Measurements from ENCODE around the gene ROR1. TPM values are rescaled to one million over a fixed set of nuclear protein-coding genes. Genes with fewer than 3 reads are reported as not detected.
A peak's percentile ranks its signal among the peaks of the same experiment; 100 is the strongest.

Gene ROR1
- total RNA-seq, 1 experiment from 2014 or later: 19.0 TPM

DNA sequence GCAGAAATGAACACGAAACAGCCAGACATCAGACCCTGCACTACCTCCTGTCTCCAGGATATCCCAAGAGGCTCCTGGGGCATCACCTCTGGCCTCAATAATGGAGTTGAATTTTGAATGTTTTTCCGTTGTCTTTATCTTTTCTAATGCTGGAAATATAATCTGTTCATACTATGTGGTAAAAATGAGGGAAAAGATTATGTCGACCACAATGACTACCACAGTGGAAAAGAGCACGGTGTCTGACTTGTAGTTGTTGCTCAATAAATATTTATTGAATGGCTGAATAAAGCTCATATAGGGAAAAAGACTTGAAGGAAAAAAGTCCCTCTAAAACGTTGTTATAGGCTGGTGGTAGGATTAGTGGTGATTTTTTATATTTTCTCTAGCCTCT is 44.6 kb upstream of the ROR1 start:
- H3K27me3 ChIP-seq (ENCODE audit: insufficient read depth, low read depth): no peaks in the 10 kb centered on the region
- H3K9me2 ChIP-seq (ENCODE audit: insufficient read depth): no peaks in the 10 kb centered on the region
- H3F3A ChIP-seq (ENCODE audit: insufficient read depth, low read depth): peaks cover 27% of the 10 kb centered on the region; the same call in 1 of the 2 replicates
- H2AFZ ChIP-seq: no peak overlapping the region
- intact Hi-C loops (cut with micrococcal nuclease; ENCODE audit: unreplicated experiment): no loop called here
- BruUV-seq (replicated peaks): no TSS peak
- ChIA-PET CTCF (no interaction called here), POLR2A (ENCODE audit: unreplicated experiment) (interaction anchor here (0.7 kb wide), 1 partner anchor 54 kb away, joined by 6 read pairs; no protein-coding TSS in a partner anchor)
- peaks cover 27% of the 10 kb centered on the region for H3K4me1 ChIP-seq (replicated peaks; ENCODE audit: insufficient read depth)
- no peak for DNase-seq
- no peaks in the 10 kb centered on the region for H3K9me3 ChIP-seq (ENCODE audit: insufficient read depth, low read depth)
- no peaks in the 10 kb centered on the region for H3K79me2 ChIP-seq (ENCODE audit: low read depth)
- TF ChIP-seq EZH2 (IDR thresholded peaks at IDR 0.05; ENCODE audit: low read depth): no peak
- TF ChIP-seq, protein P1, sequence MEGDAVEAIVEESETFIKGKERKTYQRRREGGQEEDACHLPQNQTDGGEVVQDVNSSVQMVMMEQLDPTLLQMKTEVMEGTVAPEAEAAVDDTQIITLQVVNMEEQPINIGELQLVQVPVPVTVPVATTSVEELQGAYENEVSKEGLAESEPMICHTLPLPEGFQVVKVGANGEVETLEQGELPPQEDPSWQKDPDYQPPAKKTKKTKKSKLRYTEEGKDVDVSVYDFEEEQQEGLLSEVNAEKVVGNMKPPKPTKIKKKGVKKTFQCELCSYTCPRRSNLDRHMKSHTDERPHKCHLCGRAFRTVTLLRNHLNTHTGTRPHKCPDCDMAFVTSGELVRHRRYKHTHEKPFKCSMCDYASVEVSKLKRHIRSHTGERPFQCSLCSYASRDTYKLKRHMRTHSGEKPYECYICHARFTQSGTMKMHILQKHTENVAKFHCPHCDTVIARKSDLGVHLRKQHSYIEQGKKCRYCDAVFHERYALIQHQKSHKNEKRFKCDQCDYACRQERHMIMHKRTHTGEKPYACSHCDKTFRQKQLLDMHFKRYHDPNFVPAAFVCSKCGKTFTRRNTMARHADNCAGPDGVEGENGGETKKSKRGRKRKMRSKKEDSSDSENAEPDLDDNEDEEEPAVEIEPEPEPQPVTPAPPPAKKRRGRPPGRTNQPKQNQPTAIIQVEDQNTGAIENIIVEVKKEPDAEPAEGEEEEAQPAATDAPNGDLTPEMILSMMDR (conservative IDR thresholded peaks at IDR 0.05): no peak
- no peak overlapping the region for H3K4me3 ChIP-seq
- H3K4me2 ChIP-seq: no peak overlapping the region
- H3K27ac ChIP-seq: no peak overlapping the region
- H3K36me3 ChIP-seq (ENCODE audit: low read depth): no peaks in the 10 kb centered on the region
- no peaks in the 10 kb centered on the region for H4K20me1 ChIP-seq (ENCODE audit: insufficient read depth)

GRCh38 chr1:63730211-63730610 is 43.6 kb upstream of the ROR1 start:
- H3K9me2 ChIP-seq (ENCODE audit: insufficient read depth): no peaks in the 10 kb centered on the region
- BruUV-seq (replicated peaks): no TSS peak
- H3K4me1 ChIP-seq (replicated peaks; ENCODE audit: insufficient read depth): peaks cover 25% of the 10 kb centered on the region
- no peaks in the 10 kb centered on the region for H3K36me3 ChIP-seq (ENCODE audit: low read depth)
- peaks cover 27% of the 10 kb centered on the region; the same call in 1 of the 2 replicates for H3F3A ChIP-seq (ENCODE audit: insufficient read depth, low read depth)
- no peaks in the 10 kb centered on the region for H3K79me2 ChIP-seq (ENCODE audit: low read depth)
- peak in 1 of 2 experiments; percentile 9 for DNase-seq
- H4K20me1 ChIP-seq (ENCODE audit: insufficient read depth): no peaks in the 10 kb centered on the region
- H2AFZ ChIP-seq: no peak overlapping the region
- intact Hi-C loops (cut with micrococcal nuclease; ENCODE audit: unreplicated experiment): no loop called here
- CTCF ChIA-PET: interaction anchor here (0.6 kb wide), 1 partner anchor 517 kb away, joined by 3 read pairs; no protein-coding TSS in a partner anchor
- POLR2A ChIA-PET (ENCODE audit: unreplicated experiment): no interaction called here
- no peaks in the 10 kb centered on the region for H3K9me3 ChIP-seq (ENCODE audit: insufficient read depth, low read depth)
- no peak overlapping the region for H3K27ac ChIP-seq
- H3K27me3 ChIP-seq (ENCODE audit: insufficient read depth, low read depth): no peaks in the 10 kb centered on the region
- TF ChIP-seq, protein P1 (conservative IDR thresholded peaks at IDR 0.05): no peak
- no peak for TF ChIP-seq EZH2 (IDR thresholded peaks at IDR 0.05; ENCODE audit: low read depth)
- H3K4me3 ChIP-seq: no peak overlapping the region
- no peak overlapping the region for H3K4me2 ChIP-seq

DNA sequence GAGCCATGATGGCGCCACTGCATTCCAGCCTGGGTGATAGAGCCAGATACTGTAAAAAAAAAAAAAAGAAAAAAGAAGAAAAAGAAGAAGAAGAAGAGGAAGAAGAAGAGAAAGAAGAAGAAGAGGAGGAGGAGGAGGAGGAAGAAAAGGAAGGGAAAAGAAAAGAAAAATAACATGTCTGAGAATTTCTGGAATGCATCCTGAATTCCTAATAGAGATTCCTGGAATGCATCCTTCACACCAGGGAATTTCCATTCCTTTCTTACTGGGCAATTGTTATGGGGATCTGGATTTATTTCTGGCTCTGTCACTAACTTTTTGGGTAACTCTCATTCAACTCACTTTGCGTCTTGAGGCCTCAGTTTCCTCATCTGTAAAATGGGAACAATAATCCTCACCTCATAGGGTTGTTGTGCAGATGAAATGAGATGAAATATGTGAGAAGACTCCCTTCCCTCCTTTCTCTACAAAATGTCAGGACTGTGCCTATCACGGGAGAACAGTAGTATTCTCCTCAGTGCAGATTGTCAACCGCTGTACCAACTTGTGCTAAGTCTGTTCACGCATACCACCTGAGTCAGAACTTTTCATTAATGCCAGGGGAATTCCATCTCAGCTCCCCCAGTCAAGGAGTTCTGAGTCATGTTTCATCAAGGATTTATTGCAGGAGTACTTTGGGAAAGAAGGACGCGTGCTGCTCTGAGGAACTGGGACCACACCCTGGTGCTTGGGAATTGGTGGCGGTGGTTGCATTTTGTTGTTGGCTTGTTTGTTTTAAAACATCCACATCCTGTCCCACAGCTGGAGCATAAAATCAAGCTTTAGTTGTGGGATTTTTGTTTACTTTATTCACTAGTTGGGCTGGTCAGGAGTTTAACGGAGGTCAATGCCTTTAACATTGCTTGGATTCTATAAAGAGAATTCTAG is 42.4 kb upstream of the ROR1 start:
- H3K36me3 ChIP-seq (ENCODE audit: low read depth): no peaks in the 10 kb centered on the region
- peaks cover 27% of the 10 kb centered on the region; the same call in 1 of the 2 replicates for H3F3A ChIP-seq (ENCODE audit: insufficient read depth, low read depth)
- H2AFZ ChIP-seq: 0 out of 2 replicates have a peak overlapping the region, but pooled peaks have one; percentile 17
- peak overlapping the region; percentile 68 for H3K4me2 ChIP-seq
- ChIA-PET CTCF (no interaction called here), POLR2A (ENCODE audit: unreplicated experiment) (interaction anchor here (0.6 to 0.7 kb wide), 2 partner anchors 26 to 1278 kb away, joined by 4 read pairs; no protein-coding TSS in a partner anchor)
- no TSS peak for BruUV-seq (replicated peaks)
- H3K9me3 ChIP-seq (ENCODE audit: insufficient read depth, low read depth): no peaks in the 10 kb centered on the region
- H3K79me2 ChIP-seq (ENCODE audit: low read depth): no peaks in the 10 kb centered on the region
- H3K4me1 ChIP-seq (replicated peaks; ENCODE audit: insufficient read depth): peaks cover 25% of the 10 kb centered on the region
- H3K27me3 ChIP-seq (ENCODE audit: insufficient read depth, low read depth): no peaks in the 10 kb centered on the region
- peak overlapping the region; percentile 67 for H3K27ac ChIP-seq
- peak; percentile 63 to 95 for DNase-seq
- TF ChIP-seq, protein P1 (conservative IDR thresholded peaks at IDR 0.05): no peak
- no peak for TF ChIP-seq EZH2 (IDR thresholded peaks at IDR 0.05; ENCODE audit: low read depth)
- intact Hi-C loops (cut with micrococcal nuclease; ENCODE audit: unreplicated experiment): no loop called here
- H4K20me1 ChIP-seq (ENCODE audit: insufficient read depth): no peaks in the 10 kb centered on the region
- peak overlapping the region; percentile 23; the same call in 1 of the 2 replicates for H3K4me3 ChIP-seq
- H3K9me2 ChIP-seq (ENCODE audit: insufficient read depth): no peaks in the 10 kb centered on the region
